Endothelial cell of umbilical vein (primary cell): ENCODE results near the gene LONP2.

ENCODE experiments used
- CTCF ChIP-seq, 2 donors: IDR thresholded peaks; 1 replicate in 1 of 2; 2 replicates in 1 of 2; pipeline ENCODE4 v1.5.1; 2011; ENCODE audit warnings: low read length in 2 of 2, mild to moderate bottlenecking in 2 of 2, moderate library complexity in 2 of 2, control low read depth in 1 of 2, inconsistent platforms in 1 of 2, low read depth in 1 of 2; ENCODE audit not compliant: insufficient read depth in 1 of 2; ENCODE audit errors: extremely low read depth in 1 of 2
- EZH2 ChIP-seq: IDR thresholded peaks from 2 replicates; pipeline ENCODE4 v1.6.1; 2012; ENCODE audit warnings: borderline replicate concordance, low read depth, mild to moderate bottlenecking, moderate library complexity, low read length, inconsistent platforms; ENCODE audit not compliant: severe bottlenecking
- FOS ChIP-seq: IDR thresholded peaks from 2 replicates; pipeline ENCODE4 v1.6.1; 2011; ENCODE audit warnings: mild to moderate bottlenecking, low read length, moderate library complexity, borderline replicate concordance; ENCODE audit not compliant: insufficient read depth
- GATA2 ChIP-seq: IDR thresholded peaks from 2 replicates; pipeline ENCODE4 v1.7.0; 2011; ENCODE audit warnings: low read depth, mild to moderate bottlenecking, moderate library complexity, mixed read lengths, low read length; ENCODE audit not compliant: insufficient read length, insufficient read depth
- JUN ChIP-seq: IDR thresholded peaks from 2 replicates; pipeline ENCODE4 v1.6.1; 2011; ENCODE audit warnings: borderline replicate concordance, low read depth; ENCODE audit not compliant: insufficient read length, insufficient read depth
- MAX ChIP-seq: IDR thresholded peaks from 2 replicates; pipeline ENCODE4 v1.6.1; 2011; ENCODE audit not compliant: insufficient read depth, insufficient read length
- MYC ChIP-seq: IDR thresholded peaks from one replicate; pipeline ENCODE4 v1.6.1; 2011; ENCODE audit warnings: mild to moderate bottlenecking, low read depth, low read length
- POLR2A ChIP-seq: IDR thresholded peaks from 2 replicates; pipeline ENCODE4 v1.6.1; 2012; ENCODE audit warnings: low read depth, mild to moderate bottlenecking, control low read depth, low read length
- POLR2AphosphoS5 ChIP-seq: IDR thresholded peaks from 2 replicates; pipeline ENCODE4 v1.6.1; 2012; ENCODE audit warnings: low read depth, mild to moderate bottlenecking, control low read depth, low read length, moderate library complexity; ENCODE audit not compliant: insufficient read depth

- no peak for TF ChIP-seq CTCF (IDR thresholded peaks at IDR 0.05; ENCODE audit: extremely low read depth in 1 of 2, insufficient read depth in 1 of 2, low read depth in 1 of 2, low read length in 2 of 2)
- no peak for TF ChIP-seq EZH2
- no peak for TF ChIP-seq MYC
- no peak for TF ChIP-seq JUN
- no peak for TF ChIP-seq POLR2A
- TF ChIP-seq MAX, result no peak
- no peak for TF ChIP-seq POLR2AphosphoS5
- no peak for TF ChIP-seq GATA2
- no peak for TF ChIP-seq FOS
These were observed 64.4 kb downstream of the LONP2 start for GRCh38 chr16:48308535-48308934.
